Breast epithelium (tissue), 3 donors: ENCODE data around the gene APC.

Experiments used
- CTCF ChIP-seq, 3 donors: fragments of 450-650 bp; IDR thresholded peaks; one replicate each; pipeline ENCODE4 v1.5.1; 2016 to 2017; ENCODE audit warnings: antibody characterized with exemption in 3 of 3, mild to moderate bottlenecking in 3 of 3, moderate library complexity in 3 of 3
- POLR2A ChIP-seq: fragments of 450-650 bp; IDR thresholded peaks from one replicate; pipeline ENCODE4 v1.6.1; 2016; ENCODE audit warnings: antibody characterized with exemption, mild to moderate bottlenecking, moderate library complexity
- POLR2AphosphoS5 ChIP-seq, 3 donors: sonication (generic); formaldehyde crosslinking; IDR thresholded peaks; one replicate each; pipeline ENCODE4 v1.6.1; 2017; ENCODE audit warnings: antibody characterized with exemption in 3 of 3

GRCh38 chr5:112706446-112707016, 31.2 kb upstream of the APC start:
- TF ChIP-seq CTCF (IDR thresholded peaks at IDR 0.05) (no peak), POLR2A (no peak), POLR2AphosphoS5 (IDR thresholded peaks at IDR 0.05) (no peak)
